D721Med (cell line): Measurements from ENCODE around the gene MRPL55.
A peak's percentile ranks its signal among the peaks of the same experiment; 100 is the strongest.
"Not testable (repeated sequence)": the region's sequence is repeated elsewhere in the genome, so short reads cannot be mapped to it uniquely, and the experiment has no call there.

ENCODE experiments used
- DNase-seq: peaks from one replicate; pipeline ENCODE4 v3.0.0; 2011; ENCODE audit warnings: low spot score; ENCODE audit not compliant: insufficient read length
- FAIRE-seq: peaks from 2 replicates; lab custom pipeline; 2011; peaks lifted over from hg19 to GRCh38; lab: Jason Lieb, UNC
- CTCF ChIP-seq: IDR thresholded peaks from 2 replicates; pipeline ENCODE4 v1.5.1; 2012; ENCODE audit warnings: mild to moderate bottlenecking, control low read depth; ENCODE audit not compliant: insufficient read depth; ENCODE audit errors: missing control alignments

Gene MRPL55

GRCh38 chr1:228118040-228118439, 8.9 kb upstream of the MRPL55 start:
- DNase-seq (no peak), FAIRE-seq (peak; percentile 11)
- no peak for TF ChIP-seq CTCF

- FAIRE-seq (no peak), DNase-seq (no peak)
- TF ChIP-seq CTCF, result no peak
These were observed 8.2 kb upstream of the MRPL55 start for GRCh38 chr1:228117335-228117734.

- FAIRE-seq, result peak; percentile 11
- no peak for DNase-seq
- TF ChIP-seq CTCF, result no peak
These were observed 5.7 kb upstream of the MRPL55 start for GRCh38 chr1:228114827-228115226.

GRCh38 chr1:228112617-228113016, 3.5 kb upstream of the MRPL55 start:
- TF ChIP-seq CTCF, result no peak
- no peak for FAIRE-seq
- DNase-seq, result no peak

GRCh38 chr1:228112167-228112566, 3.1 kb upstream of the MRPL55 start:
- no peak for FAIRE-seq
- no peak for TF ChIP-seq CTCF
- no peak for DNase-seq

GRCh38 chr1:228111315-228111714, 2.2 kb upstream of the MRPL55 start:
- DNase-seq, FAIRE-seq: not testable (repeated sequence)

- FAIRE-seq (no peak), DNase-seq (no peak)
- TF ChIP-seq CTCF, result no peak
These were observed 1.5 kb upstream of the MRPL55 start for GRCh38 chr1:228110556-228110955.

GRCh38 chr1:228109962-228110488, 926 bp upstream of the MRPL55 start:
- FAIRE-seq (no peak), DNase-seq (no peak)
- TF ChIP-seq CTCF, result no peak
